A549 (cell line): Measurements from ENCODE around the gene NKD1. TPM values are rescaled to one million over a fixed set of nuclear protein-coding genes. Genes with fewer than 3 reads are reported as not detected.

Experiments
- ATAC-seq, 2 experiments: fragments of 200-7000 bp in 1 of 2; fragments of >200 bp in 1 of 2; cut with Nextera tagmentation in 1 of 2; cut with Tn5 transposase in 1 of 2; 3 replicates each; pipeline versions ENCODE4 v1.8.0 to v1.9.1; 2018 to 2020; ENCODE audit warnings: mild to moderate bottlenecking in 1 of 2, moderate library complexity in 1 of 2
- CTCF ChIA-PET: fragments of 300-600 bp; sonication (Branson Sonifier 250); formaldehyde crosslinking; extraction: SDS; loops from one replicate; lab custom pipeline; 2021; ENCODE audit warnings: antibody characterized with exemption, inconsistent platforms; lab: Yijun Ruan, JAX
- POLR2A ChIA-PET: fragments of 350-600 bp; formaldehyde crosslinking; extraction: SDS; loops from one replicate; lab custom pipeline; 2021; ENCODE audit warnings: antibody characterized with exemption, inconsistent platforms; lab: Yijun Ruan, JAX
- DNase-seq, 2 experiments: peaks; one replicate each; pipeline versions ENCODE4 v3.0.0 to v3.0.0-alpha.2; 2011 to 2016; ENCODE audit warnings: low read depth in 1 of 2, low spot score in 1 of 2
- FAIRE-seq: peaks from 2 replicates; lab custom pipeline; 2011; peaks lifted over from hg19 to GRCh38; lab: Jason Lieb, UNC
- H3K27ac ChIP-seq, 2 experiments: fragments of >200 bp; sonication (Bioruptor Twin); formaldehyde crosslinking; 3 replicates each; pipeline ENCODE4 v1.5.1; 2016 to 2017
- H3K4me1 ChIP-seq: fragments of >200 bp; sonication (Bioruptor Twin); formaldehyde crosslinking; 3 replicates; pipeline ENCODE4 v1.6.1; 2016
- H3K4me2 ChIP-seq: fragments of >200 bp; sonication (Bioruptor Twin); formaldehyde crosslinking; 3 replicates; pipeline ENCODE4 v1.6.1; 2016
- H3K4me3 ChIP-seq: fragments of >200 bp; sonication (Bioruptor Twin); formaldehyde crosslinking; 3 replicates; pipeline ENCODE4 v1.5.1; 2016
- H3K9me3 ChIP-seq: fragments of >200 bp; sonication (Bioruptor Twin); formaldehyde crosslinking; 3 replicates; pipeline ENCODE4 v1.6.1; 2016
- CBX2 ChIP-seq: fragments of 200-600 bp; sonication (generic); IDR thresholded peaks from 2 replicates; pipeline ENCODE4 v1.6.1; 2016; ENCODE audit warnings: low read depth, mild to moderate bottlenecking, borderline replicate concordance
- CEBPB ChIP-seq, 2 experiments: fragments of >200 bp in 1 of 2; sonication (Bioruptor Twin) in 1 of 2; formaldehyde crosslinking in 1 of 2; IDR thresholded peaks; 2 replicates each; pipeline ENCODE4 v1.6.1; 2012 to 2016
- CHD2 ChIP-seq: fragments of 150-350 bp; IDR thresholded peaks from 2 replicates; pipeline ENCODE4 v1.6.1; 2014; ENCODE audit warnings: low read length; ENCODE audit not compliant: partially characterized antibody
- CTCF ChIP-seq: fragments of >200 bp; sonication (Bioruptor Twin); formaldehyde crosslinking; IDR thresholded peaks from 3 replicates; pipeline ENCODE4 v1.5.1; 2016
- EHF ChIP-seq: fragments of 250-450 bp; sonication (Bioruptor Pico); IDR thresholded peaks from 2 replicates; pipeline ENCODE4 v1.5.0; 2020; ENCODE audit warnings: mild to moderate bottlenecking
- EHMT2 ChIP-seq: fragments of 200-600 bp; sonication (generic); IDR thresholded peaks from 2 replicates; pipeline ENCODE4 v1.6.1; 2016; ENCODE audit warnings: antibody characterized with exemption, low read depth, mild to moderate bottlenecking, moderate library complexity
- ELK1 ChIP-seq: fragments of 150-350 bp; IDR thresholded peaks from 2 replicates; pipeline ENCODE4 v1.6.1; 2014; ENCODE audit warnings: low read depth, mild to moderate bottlenecking, low read length
- FOSL2 ChIP-seq, 2 experiments: fragments of 450-650 bp in 1 of 2; fragments of >200 bp in 1 of 2; sonication (Bioruptor Twin) in 1 of 2; formaldehyde crosslinking; IDR thresholded peaks; 2 replicates each; pipeline versions ENCODE4 v1.5.0 to v1.6.1; 2016 to 2020; ENCODE audit warnings: mild to moderate bottlenecking in 1 of 2, moderate library complexity in 1 of 2
- GATA3 ChIP-seq: IDR thresholded peaks from 2 replicates; pipeline ENCODE4 v1.6.1; 2012; ENCODE audit warnings: borderline replicate concordance
- HDAC2 ChIP-seq: fragments of 200-600 bp; sonication (generic); IDR thresholded peaks from 2 replicates; pipeline ENCODE4 v1.6.1; 2016
- HES2 ChIP-seq: fragments of >200 bp; sonication (Bioruptor Twin); formaldehyde crosslinking; IDR thresholded peaks from 2 replicates; pipeline ENCODE4 v1.6.1; 2016
- HOXB13 ChIP-seq: fragments of 250-450 bp; sonication (Bioruptor Pico); IDR thresholded peaks from 2 replicates; pipeline ENCODE4 v1.5.0; 2020; ENCODE audit warnings: low read depth, mild to moderate bottlenecking, moderate library complexity
- HOXB5 ChIP-seq: fragments of 250-450 bp; sonication (Bioruptor Pico); IDR thresholded peaks from 2 replicates; pipeline ENCODE4 v1.5.0; 2020; ENCODE audit warnings: mild to moderate bottlenecking, moderate library complexity
- NFE2L2 ChIP-seq: fragments of 150-350 bp; conservative IDR thresholded peaks from 2 replicates; pipeline ENCODE4 v1.6.1; 2014; ENCODE audit warnings: low read length
- NR3C1 ChIP-seq: fragments of >200 bp; sonication (Bioruptor Twin); formaldehyde crosslinking; IDR thresholded peaks from 3 replicates; pipeline ENCODE4 v1.6.1; 2017
- POLR2A ChIP-seq: IDR thresholded peaks from 2 replicates; pipeline ENCODE4 v1.6.1; 2012; ENCODE audit warnings: mild to moderate bottlenecking, low read length
- POLR2AphosphoS2 ChIP-seq: conservative IDR thresholded peaks from 2 replicates; pipeline ENCODE4 v1.6.1; 2012; ENCODE audit warnings: low read length, improper control_type of control experiment, inconsistent platforms
- RCOR1 ChIP-seq: fragments of 150-350 bp; IDR thresholded peaks from 2 replicates; pipeline ENCODE4 v1.6.1; 2014; ENCODE audit warnings: antibody characterized with exemption, low read length, low read depth
- RFX5 ChIP-seq: fragments of 450-650 bp; IDR thresholded peaks from 2 replicates; pipeline ENCODE4 v1.7.1; 2014; ENCODE audit warnings: antibody characterized with exemption, mild to moderate bottlenecking, moderate library complexity
- SMC3 ChIP-seq: fragments of >200 bp; sonication (Bioruptor Twin); formaldehyde crosslinking; IDR thresholded peaks from 3 replicates; pipeline ENCODE4 v1.6.1; 2018; ENCODE audit warnings: inconsistent platforms
- TFCP2L1 ChIP-seq: fragments of 250-450 bp; sonication (Bioruptor Pico); IDR thresholded peaks from 2 replicates; pipeline ENCODE4 v1.5.0; 2021; ENCODE audit warnings: mild to moderate bottlenecking
- ZNF302 ChIP-seq: fragments of 250-450 bp; sonication (Bioruptor Pico); IDR thresholded peaks from 2 replicates; pipeline ENCODE4 v1.9.0; 2021; ENCODE audit warnings: inconsistent platforms, mild to moderate bottlenecking, moderate library complexity
- WGBS: methylation state at CpG from one replicate; pipeline ENCODE4 v1.1.6; 2017; ENCODE audit errors: missing lambda C conversion rate; 5-methylcytosine and 5-hydroxymethylcytosine counted together
- polyA minus RNA-seq: library from RNA; depleted of rRNA, polyadenylated mRNA; stranded (reverse); fragments of >200 nt; gene quantifications from 2 replicates; pipeline ENCODE4 v1.2.3, GENCODE V29; 2011; rRNA and poly(A)+ RNA removed
- polyA plus RNA-seq, 4 experiments: library from polyadenylated mRNA; depleted of rRNA in 3 of 4; stranded (reverse); fragments of >200 nt; fragmentation: RNase III in 1 of 4; extraction: RNeasy Plus Mini Kit Qiagen cat#74134 plus additional on column Dnase treatment in 1 of 4; gene quantifications; 2 replicates in 3 of 4; 3 replicates in 1 of 4; pipeline ENCODE4 v1.2.3, GENCODE V29; 2011 to 2017

Gene NKD1
- polyA plus RNA-seq (2011; rRNA removed): 0.10 and 0.17 TPM in 2 replicates
- polyA plus RNA-seq (2012; cell fraction: cytosol; rRNA removed): 0.08 and 0.10 TPM in 2 replicates
- polyA plus RNA-seq (2012; cell fraction: nucleus; rRNA removed): 0.34 and 0.47 TPM in 2 replicates
- 0.15 to 0.22 TPM (median 0.19 TPM) in 3 replicates for polyA plus RNA-seq (2017; fragmentation: RNase III; extraction: RNeasy Plus Mini Kit Qiagen cat#74134 plus additional on column Dnase treatment)
- polyA minus RNA-seq: 0.15 and 0.21 TPM in 2 replicates

GRCh38 chr16:50548125-50548908 is at the start of gene NKD1:
TSS of gene NKD1 (plus strand) at chr16:50548396. CDS start at chr16:50548554, 158 bp downstream.
- DNase-seq: peak; percentile 30 to 37
- peaks cover 4% of the 10 kb centered on the region; the same call in 1 of the 3 replicates for H3K4me1 ChIP-seq
- POLR2A ChIA-PET: no interaction called here
- FAIRE-seq: no peak
- peak; percentile 85 to 87 for ATAC-seq
- TF ChIP-seq POLR2A (peak; percentile 40; the same call in 1 of the 2 replicates), EHF (no peak)
- TF ChIP-seq, all 56 proteins: peak for 1
- Histone ChIP-seq H3K9me3 (no peaks in the 10 kb centered on the region), H3K4me2 (peak within 1 kb of the TSS; percentile 98), H3K4me3 (peak within 1 kb of the TSS; percentile 57), H3K27ac (peak within 1 kb of the TSS; percentile 36 to 82; a peak in 4 of 6 replicates)
- 2% methylated on average over 28 of the region's 113 CpGs for WGBS
- CTCF ChIA-PET: interaction anchor here (1.7 kb wide), 1 partner anchor 258 kb away, joined by 4 read pairs; no protein-coding TSS in a partner anchor

- POLR2A ChIA-PET: no interaction called here
These were observed 49.6 kb upstream of the NKD1 start for GRCh38 chr16:50498431-50499155.

GRCh38 chr16:50499254-50499653 is 48.9 kb upstream of the NKD1 start:
- Histone ChIP-seq H3K27ac (no peak overlapping the region), H3K4me2 (no peak overlapping the region), H3K9me3 (no peaks in the 10 kb centered on the region), H3K4me1 (no peaks in the 10 kb centered on the region), H3K4me3 (no peak overlapping the region)
- FAIRE-seq (no peak), ATAC-seq (no peak), DNase-seq (no peak)
- TF ChIP-seq CEBPB (IDR thresholded peaks at IDR 0.05) (no peak), ELK1 (no peak), EHF (no peak), HOXB13 (CRISPR knock-in tag) (no peak), TFCP2L1 (CRISPR knock-in tag) (no peak), NR3C1 (no peak), FOSL2 (IDR thresholded peaks at IDR 0.05) (no peak), FOSL2 (CRISPR knock-in tag; IDR thresholded peaks at IDR 0.05) (no peak)
- WGBS: 2% methylated on average over 2 of the region's 2 CpGs
- CTCF ChIA-PET: no interaction called here
- POLR2A ChIA-PET: no interaction called here

More at GRCh38 chr16:50498431-50499155, 49.6 kb upstream of the NKD1 start:
- TF ChIP-seq EHMT2 (no peak), HOXB5 (no peak)
- ATAC-seq: no peak
- Histone ChIP-seq H3K4me1 (no peaks in the 10 kb centered on the region), H3K9me3 (no peaks in the 10 kb centered on the region), H3K4me3 (no peak overlapping the region), H3K4me2 (no peak overlapping the region), H3K27ac (no peak overlapping the region)
- DNase-seq: no peak
- FAIRE-seq: no peak
- 28% methylated on average over 12 of the region's 12 CpGs for WGBS
- CTCF ChIA-PET: no interaction called here

- FAIRE-seq (no peak), DNase-seq (no peak), ATAC-seq (no peak)
- POLR2A ChIA-PET: no interaction called here
- Histone ChIP-seq H3K4me1 (no peaks in the 10 kb centered on the region), H3K27ac (no peak overlapping the region), H3K4me3 (no peak overlapping the region), H3K4me2 (no peak overlapping the region), H3K9me3 (no peaks in the 10 kb centered on the region)
- TF ChIP-seq CHD2: no peak
- TF ChIP-seq CTCF: no peak
- TF ChIP-seq RFX5: no peak
- no peak for TF ChIP-seq HES2
- no peak for TF ChIP-seq ZNF302
- no peak for TF ChIP-seq GATA3
- no peak for TF ChIP-seq HDAC2
- no peak for TF ChIP-seq POLR2AphosphoS2
- TF ChIP-seq NFE2L2: no peak
- no peak for TF ChIP-seq CBX2
- no peak for TF ChIP-seq TFCP2L1 (CRISPR knock-in tag)
- TF ChIP-seq RCOR1: no peak
- TF ChIP-seq SMC3: no peak
- WGBS: 16% methylated on average over 7 of the region's 7 CpGs
- CTCF ChIA-PET: no interaction called here
These were observed 47.9 kb upstream of the NKD1 start for GRCh38 chr16:50500171-50500874.
